HG02678 (cell line): ENCODE data around the gene PTK6.
"Not testable (repeated sequence)": the region's sequence is repeated elsewhere in the genome, so short reads cannot be mapped to it uniquely, and the experiment has no call there.

Experiments used
- ATAC-seq: cut with Tn5 transposase; IDR thresholded peaks from one replicate; pipeline ENCODE4 v1.9.1; 2021; ENCODE audit warnings: mild to moderate bottlenecking, moderate library complexity; ENCODE audit not compliant: unreplicated experiment

PTK6 gene

DNA sequence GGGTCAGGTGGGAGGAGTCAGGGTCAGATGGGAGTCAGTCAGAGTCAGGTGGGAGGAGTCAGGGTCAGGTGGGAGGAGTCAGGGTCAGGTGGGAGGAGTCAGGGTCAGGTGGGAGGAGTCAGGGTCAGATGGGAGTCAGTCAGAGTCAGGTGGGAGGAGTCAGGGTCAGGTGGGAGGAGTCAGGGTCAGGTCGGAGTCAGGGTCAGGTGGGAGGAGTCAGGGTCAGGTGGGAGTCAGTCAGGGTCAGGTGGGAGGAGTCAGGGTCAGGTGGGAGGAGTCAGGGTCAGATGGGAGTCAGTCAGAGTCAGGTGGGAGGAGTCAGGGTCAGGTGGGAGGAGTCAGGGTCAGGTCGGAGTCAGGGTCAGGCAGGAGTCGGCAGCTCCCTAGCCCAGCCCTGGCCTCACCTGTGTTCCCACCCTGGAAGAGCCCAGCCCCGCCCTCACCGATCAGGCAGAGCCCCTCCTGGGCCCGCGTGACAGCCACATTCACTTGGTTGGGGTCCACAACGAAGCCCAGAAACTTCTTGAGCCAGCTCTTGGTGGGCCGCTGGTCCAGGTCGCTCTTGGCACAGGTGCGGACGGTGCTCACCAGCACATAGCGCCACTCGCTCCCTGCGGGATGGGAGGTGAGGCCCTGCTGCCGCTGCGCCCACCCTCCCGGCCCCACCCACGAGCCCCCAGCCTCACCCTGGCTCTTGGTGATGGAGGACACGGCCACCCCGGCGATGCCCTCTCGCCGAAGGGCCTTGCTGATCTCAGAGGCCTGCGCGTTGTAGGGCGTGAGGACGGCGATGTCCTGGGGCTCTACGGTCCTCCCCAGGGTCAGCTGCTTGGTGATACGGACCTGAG lies 22.5 kb upstream of the PTK6 start:
- ATAC-seq = not testable (repeated sequence)

DNA sequence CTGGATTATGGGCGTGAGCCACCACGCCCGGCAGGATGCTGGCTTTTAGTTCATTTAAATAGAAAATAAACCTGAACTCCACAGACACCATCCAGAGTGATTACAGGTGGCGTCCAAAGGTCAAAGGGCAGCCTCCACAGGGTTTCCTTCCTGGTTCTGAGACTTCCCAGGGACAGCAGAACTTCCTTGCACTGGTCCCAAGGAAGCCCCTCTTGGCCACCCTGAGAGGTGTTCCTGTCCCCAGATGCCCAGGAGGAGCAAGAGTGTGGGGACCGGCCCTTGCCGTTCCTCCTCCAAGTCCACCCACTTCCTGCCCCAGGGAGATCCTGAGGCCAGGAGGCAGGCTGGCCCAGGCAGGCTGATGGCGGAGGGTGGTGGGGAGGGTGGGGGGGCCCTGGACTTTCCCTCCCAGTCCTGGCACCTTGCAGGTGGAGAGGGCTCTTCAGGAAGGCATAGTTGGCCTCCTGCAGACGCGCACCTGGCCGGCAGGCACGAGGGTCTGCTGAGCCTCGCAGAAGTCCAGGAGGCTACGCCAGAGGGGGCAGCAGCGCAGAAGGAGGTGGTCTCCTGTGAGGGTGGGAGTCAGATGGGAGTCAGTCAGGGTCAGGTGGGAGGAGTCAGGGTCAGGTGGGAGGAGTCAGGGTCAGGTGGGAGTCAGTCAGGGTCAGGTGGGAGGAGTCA lies 21.8 kb upstream of the PTK6 start:
- ATAC-seq = no peak

- no peak for ATAC-seq
Measured at GRCh38 chr20:63557481-63557891, 20.3 kb upstream of the PTK6 start.

- ATAC-seq = no peak
Measured at GRCh38 chr20:63556873-63557478, 19.8 kb upstream of the PTK6 start.

DNA sequence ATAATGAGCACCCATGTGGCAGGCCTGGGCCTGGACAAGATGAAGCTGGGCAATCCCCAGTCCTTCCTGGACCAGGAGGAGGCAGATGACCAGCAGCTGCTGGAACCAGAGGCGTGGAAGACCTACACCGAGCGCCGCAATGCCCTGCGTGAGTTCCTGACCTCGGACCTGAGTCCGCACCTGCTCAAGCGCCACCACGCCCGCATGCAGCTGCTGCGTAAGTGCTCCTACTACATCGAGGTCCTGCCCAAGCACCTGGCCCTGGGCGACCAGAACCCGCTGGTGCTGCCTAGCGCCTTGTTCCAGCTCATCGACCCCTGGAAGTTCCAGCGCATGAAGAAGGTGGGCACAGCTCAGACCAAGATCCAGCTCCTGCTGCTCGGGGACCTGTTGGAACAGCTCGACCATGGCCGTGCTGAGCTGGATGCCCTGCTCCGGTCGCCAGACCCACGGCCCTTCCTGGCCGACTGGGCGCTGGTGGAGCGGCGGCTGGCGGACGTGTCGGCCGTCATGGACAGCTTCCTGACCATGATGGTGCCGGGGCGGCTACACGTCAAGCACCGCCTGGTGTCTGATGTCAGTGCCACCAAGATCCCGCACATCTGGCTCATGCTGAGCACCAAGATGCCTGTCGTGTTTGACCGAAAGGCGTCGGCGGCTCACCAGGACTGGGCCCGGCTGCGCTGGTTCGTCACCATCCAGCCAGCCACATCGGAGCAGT lies 18.6 kb upstream of the PTK6 start:
- ATAC-seq = no peak

GRCh38 chr20:63554361-63555278 lies 17.4 kb upstream of the PTK6 start:
- no peak for ATAC-seq

DNA sequence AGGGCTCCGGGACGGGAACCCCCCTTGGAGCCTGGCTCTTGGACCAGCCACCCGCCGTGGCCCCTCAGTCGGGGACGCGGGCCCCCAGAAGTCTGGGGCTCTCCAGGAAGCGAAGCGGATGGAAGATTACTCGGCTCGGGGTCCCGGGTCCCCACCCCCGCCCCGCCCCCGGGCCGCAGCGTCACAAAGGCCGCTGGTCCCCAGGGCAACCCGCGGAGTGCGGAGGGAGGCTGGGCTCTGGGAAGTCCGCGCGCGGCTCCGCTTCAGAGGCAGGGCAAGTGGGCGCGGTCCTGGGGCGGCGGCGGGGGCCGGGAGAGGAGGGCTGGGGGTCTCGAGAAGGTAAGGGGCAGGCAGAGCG lies 16.7 kb upstream of the PTK6 start, which contains the start of gene FNDC11:
TSS of gene FNDC11 (plus strand) at position 227 of the 358 bp plus-strand sequence. CDS start 1,505 bp downstream, outside the sequence.
- peak; percentile 27 for ATAC-seq

DNA sequence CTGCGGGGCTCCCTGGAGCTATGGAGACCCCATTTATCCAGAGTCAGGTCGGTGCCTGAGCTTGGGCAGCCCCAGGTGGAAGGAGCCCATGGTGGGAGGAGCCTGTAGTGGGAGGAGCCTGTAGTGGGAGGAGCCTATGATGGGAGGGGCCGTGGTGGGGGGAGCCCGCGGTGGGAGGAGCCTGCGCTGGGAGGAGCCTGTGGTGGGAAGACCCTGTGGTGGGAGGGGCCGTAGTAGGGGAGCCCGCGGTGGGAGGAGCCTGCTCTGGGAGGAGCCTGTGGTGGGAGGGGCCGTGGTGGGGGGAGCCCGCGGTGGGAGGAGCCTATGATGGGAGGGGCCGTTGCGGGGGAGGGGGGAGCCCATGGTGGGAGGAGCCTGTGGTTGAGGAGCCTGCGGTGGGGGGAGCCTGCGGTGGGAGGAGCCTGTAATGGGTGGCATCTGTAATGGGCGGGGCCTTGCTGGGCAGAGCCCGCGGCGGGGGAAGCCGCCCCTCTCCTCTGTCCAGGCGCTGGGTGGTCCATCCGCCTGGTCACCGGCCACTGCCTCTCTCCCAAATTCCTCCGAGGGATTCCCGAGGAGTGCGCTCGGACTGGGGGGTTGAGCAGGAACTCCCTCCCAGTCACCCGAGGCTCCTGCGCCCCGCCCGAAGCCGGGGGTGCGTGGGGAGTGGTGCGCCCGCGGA lies 16.2 kb upstream of the PTK6 start:
- peak; percentile 42 for ATAC-seq

DNA sequence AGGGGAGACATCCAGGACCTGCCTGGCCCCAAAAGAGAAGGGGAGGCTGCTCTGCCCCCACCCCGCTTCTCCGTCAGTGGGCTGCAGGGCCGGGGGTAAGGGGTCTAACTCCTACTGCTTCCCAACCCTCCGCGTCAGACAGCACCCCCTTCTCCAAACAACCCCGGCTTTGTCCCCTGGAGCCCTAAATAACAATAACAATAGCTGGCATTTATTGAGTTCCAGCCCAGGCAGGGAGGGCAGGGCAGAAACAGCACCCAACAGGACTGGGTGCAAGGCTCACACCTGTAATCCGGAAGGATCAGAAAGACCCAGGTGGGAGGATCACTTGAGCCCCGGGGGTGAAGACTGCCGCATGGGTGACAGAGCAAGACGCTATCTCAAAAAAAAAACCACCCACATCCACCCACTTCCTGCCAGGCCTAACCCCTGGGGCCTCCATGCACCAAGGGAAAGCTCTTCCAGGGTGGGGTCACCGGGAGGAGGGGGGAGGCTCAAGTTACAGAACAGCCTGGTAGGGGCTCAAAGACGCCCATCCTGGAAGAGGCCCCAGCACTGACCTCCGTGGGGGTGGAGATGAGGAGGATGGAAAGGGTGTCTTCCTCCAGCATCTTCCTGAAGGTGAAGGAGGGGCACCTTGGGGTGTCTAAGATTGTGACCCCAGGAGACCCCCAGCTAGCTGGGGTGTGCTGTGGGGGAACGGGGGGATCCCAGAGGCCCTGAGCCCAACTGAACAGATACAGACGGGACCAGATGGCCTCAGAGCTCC lies 15.5 kb upstream of the PTK6 start:
- ATAC-seq = peak; percentile 29

DNA sequence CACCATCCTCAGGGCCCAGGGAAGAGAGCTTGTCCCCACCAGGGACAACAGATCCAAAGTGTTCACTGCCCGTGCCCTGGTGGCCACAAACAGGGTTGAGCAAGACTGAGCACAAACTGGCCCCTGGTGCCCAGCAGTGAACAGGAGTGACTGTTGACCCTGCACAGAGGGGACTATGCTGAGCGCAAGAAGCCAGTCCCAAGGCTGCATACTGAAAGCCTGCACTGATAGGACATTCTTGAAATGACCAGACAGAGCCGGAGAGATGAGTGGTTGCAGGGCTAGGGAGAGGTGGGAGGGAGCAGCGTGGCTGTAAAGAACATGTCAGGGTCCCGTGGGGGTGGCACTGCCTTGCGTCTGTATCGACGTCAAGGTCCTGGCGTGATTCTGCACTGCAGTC lies 13.9 kb upstream of the PTK6 start:
- ATAC-seq = no peak

DNA sequence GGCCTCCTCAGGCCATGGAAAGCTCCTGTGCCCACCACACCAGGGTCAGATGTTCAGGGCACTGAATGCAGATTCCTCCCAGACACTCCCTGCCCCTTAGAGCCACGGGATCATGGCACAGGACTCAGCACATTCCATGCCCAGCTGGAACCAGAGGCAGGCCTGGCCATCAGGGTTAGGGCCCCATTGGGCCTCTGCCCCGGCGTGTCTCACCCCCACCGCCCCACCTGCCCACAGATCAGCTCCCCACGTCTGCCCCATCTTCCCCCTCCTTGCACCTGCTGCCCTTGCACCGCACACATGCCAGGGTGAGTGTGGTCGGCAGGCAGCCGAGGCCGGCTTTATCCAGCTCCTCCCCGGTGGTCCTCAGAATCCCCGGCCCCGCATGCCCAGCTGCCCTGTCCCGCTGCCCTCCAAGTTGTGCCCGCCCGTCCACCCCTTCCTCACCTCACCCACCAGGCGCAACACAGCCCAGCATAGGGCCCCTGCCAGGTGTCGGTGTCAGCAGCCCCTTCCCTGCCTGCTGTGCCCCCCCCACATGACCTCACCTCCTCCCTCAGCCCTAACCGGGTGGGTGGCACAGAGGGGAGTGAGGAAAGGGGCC lies 12.6 kb upstream of the PTK6 start:
- no peak for ATAC-seq

- no peak for ATAC-seq
Measured at GRCh38 chr20:63549019-63549418, 11.8 kb upstream of the PTK6 start.

DNA sequence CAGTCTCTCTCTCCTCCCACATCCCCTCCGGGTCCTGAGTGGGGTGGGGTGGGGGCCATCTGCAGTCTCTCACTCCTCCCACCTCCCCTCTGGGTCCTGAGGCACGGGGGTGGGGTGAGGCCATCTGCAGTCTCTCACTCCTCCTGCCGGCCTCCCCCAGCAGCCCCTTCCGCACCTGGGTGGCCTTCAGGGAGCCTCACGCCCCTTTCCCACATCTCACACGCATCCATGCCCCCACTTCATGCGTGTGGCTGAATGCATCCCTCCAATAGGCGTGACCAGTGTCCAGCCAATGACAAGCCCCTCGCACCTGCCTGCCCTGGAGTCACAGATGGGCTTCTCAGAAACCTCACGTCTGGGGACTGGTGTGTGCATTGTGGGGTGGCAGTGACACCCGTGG lies 11.4 kb upstream of the PTK6 start:
- no peak for ATAC-seq

DNA sequence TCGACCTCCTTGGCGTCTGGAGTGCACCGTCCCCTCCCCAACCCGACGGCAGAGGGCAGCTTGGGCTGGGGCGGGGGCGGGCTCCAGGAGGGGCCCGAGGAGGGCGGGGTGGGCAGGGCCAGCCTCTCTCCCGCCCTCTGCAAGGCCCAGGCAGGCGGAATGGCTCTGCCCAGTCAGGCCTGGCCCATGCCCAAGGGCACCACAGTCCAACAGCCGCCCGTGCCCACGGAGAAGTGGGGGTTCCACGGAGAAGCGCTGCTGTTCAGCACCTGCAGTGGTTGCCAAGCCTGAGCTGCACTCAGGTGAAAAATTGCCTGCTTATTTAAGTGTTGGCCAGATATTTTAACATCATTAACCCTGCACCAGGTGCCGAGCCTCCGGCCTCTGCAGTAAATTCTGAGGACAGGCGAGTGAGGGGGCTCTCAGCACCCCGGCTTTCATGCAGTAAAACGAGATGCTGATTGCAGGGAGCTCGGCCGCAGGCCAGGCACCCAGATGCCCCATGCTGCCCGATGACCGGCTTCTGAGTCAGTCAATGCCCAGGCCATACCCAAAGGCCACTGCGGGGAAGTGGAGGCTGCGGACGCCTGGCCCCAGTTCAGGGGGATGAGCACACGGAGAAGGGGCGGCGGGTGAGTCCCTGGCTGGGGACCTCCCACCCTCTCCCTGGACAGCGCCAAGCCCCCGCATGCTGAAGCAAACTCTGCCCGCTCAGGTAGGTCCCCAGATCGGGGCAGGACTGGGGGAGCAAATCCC lies 10.7 kb upstream of the PTK6 start, which contains the start of gene SRMS:
TSS of gene SRMS (minus strand) at position 25 of the 756 bp plus-strand sequence. CDS start 286 bp downstream, outside the sequence.
- ATAC-seq = no peak

GRCh38 chr20:63546956-63547724 lies 10.0 kb upstream of the PTK6 start:
- ATAC-seq = no peak

DNA sequence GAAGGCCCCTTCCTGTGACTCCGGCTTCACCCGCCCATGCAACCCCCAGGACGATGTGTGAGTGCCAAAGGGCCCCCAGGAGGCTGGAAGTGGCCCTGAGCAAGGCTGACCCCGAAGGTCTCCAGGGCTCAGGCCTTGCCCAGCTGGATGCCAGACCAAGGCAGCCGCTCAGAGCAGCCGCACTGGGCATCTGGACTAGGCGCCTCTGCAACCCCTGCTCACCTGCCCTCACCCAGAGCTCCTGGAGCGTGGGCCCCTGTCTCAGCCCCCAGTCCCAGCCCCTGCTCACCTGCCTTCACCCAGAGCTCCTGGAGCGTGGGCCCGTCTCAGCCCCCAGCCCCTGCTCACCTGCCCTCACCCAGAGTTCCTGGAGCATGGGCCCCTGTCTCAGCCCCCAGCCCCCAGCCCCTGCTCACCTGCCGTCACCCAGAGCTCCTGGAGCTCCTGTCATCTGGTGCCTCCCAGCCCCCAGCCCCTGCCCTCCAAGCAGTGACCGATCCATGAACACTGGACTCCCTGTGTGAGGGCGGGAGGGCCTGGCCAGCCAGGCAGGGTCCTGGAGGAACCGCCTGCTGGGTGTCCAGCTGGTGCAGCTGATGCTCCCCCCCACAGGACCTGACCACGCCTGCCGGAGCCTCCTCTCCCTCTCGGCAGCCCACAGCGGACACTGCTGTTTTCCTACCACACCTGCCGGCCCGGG lies 9.2 kb upstream of the PTK6 start:
- no peak for ATAC-seq
